ENCODE data around the gene PARP6. TPM values are rescaled to one million over a fixed set of nuclear protein-coding genes. Genes with fewer than 3 reads are reported as not detected.
A peak's percentile ranks its signal among the peaks of the same experiment; 100 is the strongest.

Gene PARP6
- total and polyA plus RNA-seq, 2 donors (not counting 1 experiment from before 2014, with no cell fraction given): 118 to 134 TPM

DNA sequence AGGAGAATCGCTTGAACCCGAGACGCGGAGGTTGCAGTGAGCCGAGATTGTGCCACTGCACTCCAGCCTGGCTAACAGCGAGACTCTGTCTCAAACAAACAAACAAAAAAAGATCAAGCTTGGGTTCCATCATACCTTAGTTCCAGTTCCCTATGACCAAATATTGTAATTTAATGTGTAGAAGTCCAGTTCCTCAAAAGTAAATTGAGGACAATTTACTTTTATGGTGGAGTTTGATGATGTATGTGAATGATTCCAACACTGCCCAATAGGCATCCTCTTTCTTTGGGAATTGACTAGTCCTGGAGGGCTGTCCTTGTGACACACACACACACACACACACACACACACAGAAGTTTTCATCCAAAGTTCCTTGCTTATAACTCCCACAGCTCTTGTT lies 38.6 kb downstream of the PARP6 start:
- no peaks in the 10 kb centered on the region for H3K9me3 ChIP-seq (ENCODE audit: control extremely low read depth in 1 of 3, control insufficient read depth in 2 of 3, insufficient read depth in 1 of 3, low read length in 2 of 3)
- H3K4me1 Mint-ChIP-seq: peaks cover 18% of the 10 kb centered on the region
- H3K27me3 ChIP-seq (replicated peaks in 1 of 4; ENCODE audit: control extremely low read depth in 1 of 4, control insufficient read depth in 3 of 4, insufficient read depth in 4 of 4, low read length in 3 of 4): no peaks in the 10 kb centered on the region
- CTCF ChIA-PET: interaction anchor here (0.7 kb wide), 1 partner anchor 12 kb away, joined by 3 read pairs; no protein-coding TSS in a partner anchor
- H3K4me3 Mint-ChIP-seq: no peak overlapping the region
- H2AFZ ChIP-seq (ENCODE audit: insufficient read depth, low read depth, low read length, poor library complexity, severe bottlenecking): no peak overlapping the region
- TF ChIP-seq, protein P1, sequence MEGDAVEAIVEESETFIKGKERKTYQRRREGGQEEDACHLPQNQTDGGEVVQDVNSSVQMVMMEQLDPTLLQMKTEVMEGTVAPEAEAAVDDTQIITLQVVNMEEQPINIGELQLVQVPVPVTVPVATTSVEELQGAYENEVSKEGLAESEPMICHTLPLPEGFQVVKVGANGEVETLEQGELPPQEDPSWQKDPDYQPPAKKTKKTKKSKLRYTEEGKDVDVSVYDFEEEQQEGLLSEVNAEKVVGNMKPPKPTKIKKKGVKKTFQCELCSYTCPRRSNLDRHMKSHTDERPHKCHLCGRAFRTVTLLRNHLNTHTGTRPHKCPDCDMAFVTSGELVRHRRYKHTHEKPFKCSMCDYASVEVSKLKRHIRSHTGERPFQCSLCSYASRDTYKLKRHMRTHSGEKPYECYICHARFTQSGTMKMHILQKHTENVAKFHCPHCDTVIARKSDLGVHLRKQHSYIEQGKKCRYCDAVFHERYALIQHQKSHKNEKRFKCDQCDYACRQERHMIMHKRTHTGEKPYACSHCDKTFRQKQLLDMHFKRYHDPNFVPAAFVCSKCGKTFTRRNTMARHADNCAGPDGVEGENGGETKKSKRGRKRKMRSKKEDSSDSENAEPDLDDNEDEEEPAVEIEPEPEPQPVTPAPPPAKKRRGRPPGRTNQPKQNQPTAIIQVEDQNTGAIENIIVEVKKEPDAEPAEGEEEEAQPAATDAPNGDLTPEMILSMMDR (IDR thresholded peaks at IDR 0.05): no peak
- no peak for TF ChIP-seq EZH2 (IDR thresholded peaks at IDR 0.05; ENCODE audit: borderline replicate concordance, insufficient read depth, low read depth, low read length, poor library complexity, severe bottlenecking)
- H3K27me3 Mint-ChIP-seq: no peaks in the 10 kb centered on the region
- DNase-seq (no peak), ATAC-seq (ENCODE audit: low read depth) (no peak)
- H4K20me1 ChIP-seq (ENCODE audit: control insufficient read depth, insufficient read depth, low read length, poor library complexity, severe bottlenecking): peaks cover 13% of the 10 kb centered on the region
- H3K4me1 ChIP-seq (ENCODE audit: control insufficient read depth in 2 of 2, insufficient read depth in 2 of 2, low read length in 2 of 2): peaks cover 16 to 20% of the 10 kb centered on the region in 2 donors
- peaks cover 5% of the 10 kb centered on the region for H3K79me2 ChIP-seq (ENCODE audit: control insufficient read depth, insufficient read depth, low read length)
- H3K27ac ChIP-seq (ENCODE audit: low read length in 2 of 2): no peak overlapping the region
- H3K36me3 ChIP-seq (replicated peaks in 1 of 2; ENCODE audit: control extremely low read depth in 1 of 2, control insufficient read depth in 1 of 2, extremely low read depth in 1 of 2, insufficient read depth in 2 of 2, low read length in 1 of 2): no peaks in the 10 kb centered on the region
- H3K9me3 Mint-ChIP-seq (ENCODE audit: insufficient read depth): no peaks in the 10 kb centered on the region
- no peak overlapping the region for H3K4me3 ChIP-seq (ENCODE audit: control extremely low read depth in 1 of 5, extremely low read depth in 1 of 5, insufficient read depth in 1 of 5, low read depth in 2 of 5, low read length in 4 of 5)
- H3K4me2 ChIP-seq (replicated peaks; ENCODE audit: low read depth, low read length, poor library complexity, severe bottlenecking): no peak overlapping the region
- no peak overlapping the region for H3K27ac Mint-ChIP-seq
- POLR2A ChIA-PET: no interaction called here
- WGBS (ENCODE audit: insufficient coverage): 100% methylated on average over 5 of the region's 6 CpGs
- intact Hi-C loops (cut with micrococcal nuclease): no loop called here
- no peak overlapping the region for H3K9ac ChIP-seq (ENCODE audit: low read length)

DNA sequence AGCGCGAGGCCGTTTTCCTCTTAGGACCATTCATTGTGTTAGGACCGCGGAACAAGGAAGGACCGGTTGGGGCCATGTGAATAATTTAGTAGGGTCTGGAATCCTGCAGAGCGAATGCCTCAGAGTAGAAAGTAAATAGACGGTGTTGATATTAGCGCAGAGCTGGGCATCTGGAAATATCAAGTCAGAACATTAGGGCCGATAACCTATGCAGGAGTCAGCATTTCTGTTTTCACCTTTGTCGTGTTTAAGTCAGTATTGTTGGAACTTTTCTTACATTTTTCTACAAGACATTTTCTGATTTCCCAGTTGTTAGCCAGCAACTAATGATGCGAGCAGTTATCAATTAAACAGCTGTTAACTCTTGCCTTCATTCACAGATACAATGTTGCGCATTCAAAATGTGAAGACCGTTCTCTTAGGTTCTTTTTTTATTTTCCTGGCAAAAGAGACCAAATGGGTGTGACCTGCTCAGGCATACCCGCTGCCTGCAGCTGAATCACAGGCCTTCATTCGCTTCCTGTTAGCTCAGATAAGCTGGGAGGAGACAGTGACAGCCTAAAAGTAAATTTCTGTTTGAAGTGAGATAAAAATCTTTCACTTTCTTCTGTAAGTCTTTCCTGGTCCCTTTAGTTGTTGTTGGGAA lies 40.4 kb downstream of the PARP6 start:
- no peaks in the 10 kb centered on the region for H3K9me3 Mint-ChIP-seq (ENCODE audit: insufficient read depth)
- peak overlapping the region; percentile 96 for H3K27ac Mint-ChIP-seq
- no peaks in the 10 kb centered on the region for H3K27me3 Mint-ChIP-seq
- peak; percentile 49 for DNase-seq
- H3K4me1 Mint-ChIP-seq: peaks cover 32% of the 10 kb centered on the region
- H3K4me2 ChIP-seq (replicated peaks; ENCODE audit: low read depth, low read length, poor library complexity, severe bottlenecking): peak overlapping the region; percentile 90
- peaks cover 28% of the 10 kb centered on the region for H4K20me1 ChIP-seq (ENCODE audit: control insufficient read depth, insufficient read depth, low read length, poor library complexity, severe bottlenecking)
- no peak for TF ChIP-seq EZH2 (IDR thresholded peaks at IDR 0.05; ENCODE audit: borderline replicate concordance, insufficient read depth, low read depth, low read length, poor library complexity, severe bottlenecking)
- TF ChIP-seq, protein P1 (IDR thresholded peaks at IDR 0.05): no peak
- H3K4me1 ChIP-seq (ENCODE audit: control insufficient read depth in 2 of 2, insufficient read depth in 2 of 2, low read length in 2 of 2): peaks cover 31 to 37% of the 10 kb centered on the region in 2 donors
- peaks cover 17% of the 10 kb centered on the region for H3K79me2 ChIP-seq (ENCODE audit: control insufficient read depth, insufficient read depth, low read length)
- intact Hi-C loops (cut with micrococcal nuclease): no loop called here
- H3K4me3 ChIP-seq (ENCODE audit: control extremely low read depth in 1 of 5, extremely low read depth in 1 of 5, insufficient read depth in 1 of 5, low read depth in 2 of 5, low read length in 4 of 5): peak overlapping the region; percentile 48 to 96 (median 93)
- ChIA-PET POLR2A (interaction anchor here (0.6 kb wide), 1 partner anchor 7 kb away, joined by 3 read pairs; no protein-coding TSS in a partner anchor), CTCF (interaction anchor here (0.7 to 6.8 kb wide), 8 partner anchors 8 to 55 kb away, joined by 3 to 87 read pairs (median 3); partner anchors contain the start of gene GRAMD2A)
- no peak for ATAC-seq (ENCODE audit: low read depth)
- H3K27ac ChIP-seq (ENCODE audit: low read length in 2 of 2): peak overlapping the region; percentile 91 to 94
- WGBS (ENCODE audit: insufficient coverage): 4% methylated on average over 14 of the region's 16 CpGs
- no peaks in the 10 kb centered on the region for H3K9me3 ChIP-seq (ENCODE audit: control extremely low read depth in 1 of 3, control insufficient read depth in 2 of 3, insufficient read depth in 1 of 3, low read length in 2 of 3)
- H3K36me3 ChIP-seq (replicated peaks in 1 of 2; ENCODE audit: control extremely low read depth in 1 of 2, control insufficient read depth in 1 of 2, extremely low read depth in 1 of 2, insufficient read depth in 2 of 2, low read length in 1 of 2): no peaks in the 10 kb centered on the region
- H2AFZ ChIP-seq (ENCODE audit: insufficient read depth, low read depth, low read length, poor library complexity, severe bottlenecking): peak overlapping the region; percentile 85
- no peaks in the 10 kb centered on the region for H3K27me3 ChIP-seq (replicated peaks in 1 of 4; ENCODE audit: control extremely low read depth in 1 of 4, control insufficient read depth in 3 of 4, insufficient read depth in 4 of 4, low read length in 3 of 4)
- H3K9ac ChIP-seq (ENCODE audit: low read length): peak overlapping the region; percentile 80
- H3K4me3 Mint-ChIP-seq: peak overlapping the region; percentile 94

All from B cell (primary cell).